GM21723 (cell line): Measurements from ENCODE around the gene DDI1.
"Not testable (repeated sequence)": the region's sequence is repeated elsewhere in the genome, so short reads cannot be mapped to it uniquely, and the experiment has no call there.

Source experiments
- ATAC-seq: cut with Tn5 transposase; IDR thresholded peaks from one replicate; pipeline ENCODE4 v1.9.1; 2021; ENCODE audit warnings: mild to moderate bottlenecking, moderate library complexity; ENCODE audit not compliant: unreplicated experiment

DDI1 gene

DNA sequence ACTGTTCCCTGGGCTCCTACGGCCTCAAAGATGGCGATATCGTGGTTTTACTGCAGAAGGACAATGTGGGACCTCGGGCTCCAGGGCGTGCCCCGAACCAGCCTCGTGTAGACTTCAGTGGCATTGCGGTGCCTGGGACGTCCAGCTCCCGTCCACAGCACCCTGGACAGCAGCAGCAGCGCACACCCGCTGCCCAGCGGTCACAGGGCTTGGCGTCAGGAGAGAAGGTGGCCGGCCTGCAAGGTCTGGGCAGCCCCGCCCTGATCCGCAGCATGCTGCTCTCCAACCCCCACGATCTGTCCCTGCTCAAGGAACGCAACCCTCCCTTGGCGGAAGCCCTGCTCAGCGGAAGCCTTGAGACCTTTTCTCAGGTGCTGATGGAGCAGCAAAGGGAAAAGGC, 555 bp downstream of the DDI1 start:
- no peak for ATAC-seq

DNA sequence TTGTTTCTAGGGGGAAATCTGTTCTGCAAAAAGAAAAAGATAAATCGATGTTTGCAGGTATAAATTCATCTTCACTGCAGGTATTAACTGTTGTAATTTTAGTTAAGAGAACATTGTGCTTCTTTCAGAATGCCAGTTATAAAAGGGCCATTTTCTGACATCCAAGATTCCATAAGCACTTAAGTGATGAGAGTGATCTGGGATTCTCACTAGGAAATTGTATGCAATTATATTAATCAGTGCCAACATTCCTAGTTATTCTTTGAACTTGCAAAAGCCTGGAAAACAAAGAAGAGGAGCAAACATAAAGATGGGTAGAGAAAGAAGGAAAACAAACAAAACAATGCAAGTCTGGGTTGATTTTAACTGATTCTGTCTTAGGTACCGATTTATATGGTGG, 5.4 kb downstream of the DDI1 start:
- ATAC-seq: no peak

DNA sequence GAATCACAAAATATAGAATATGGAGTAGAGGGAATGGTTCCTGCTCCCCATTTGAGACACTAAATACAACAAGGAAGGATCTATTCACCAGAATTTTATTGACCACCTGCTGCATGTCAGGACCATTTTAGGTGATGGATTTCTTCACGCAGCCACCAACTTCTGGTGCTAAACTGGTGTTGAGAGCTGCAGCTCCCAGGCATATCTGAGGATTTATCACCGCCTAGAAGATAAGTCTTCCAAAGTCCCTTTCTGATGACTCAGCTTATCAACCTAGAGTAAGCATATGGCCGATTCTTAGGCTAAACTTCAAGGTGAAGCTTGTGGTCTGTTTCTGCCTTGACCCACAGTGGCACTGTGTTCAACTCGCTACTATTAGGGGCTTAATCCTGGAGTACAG, 6.7 kb downstream of the DDI1 start:
- no peak for ATAC-seq

DNA sequence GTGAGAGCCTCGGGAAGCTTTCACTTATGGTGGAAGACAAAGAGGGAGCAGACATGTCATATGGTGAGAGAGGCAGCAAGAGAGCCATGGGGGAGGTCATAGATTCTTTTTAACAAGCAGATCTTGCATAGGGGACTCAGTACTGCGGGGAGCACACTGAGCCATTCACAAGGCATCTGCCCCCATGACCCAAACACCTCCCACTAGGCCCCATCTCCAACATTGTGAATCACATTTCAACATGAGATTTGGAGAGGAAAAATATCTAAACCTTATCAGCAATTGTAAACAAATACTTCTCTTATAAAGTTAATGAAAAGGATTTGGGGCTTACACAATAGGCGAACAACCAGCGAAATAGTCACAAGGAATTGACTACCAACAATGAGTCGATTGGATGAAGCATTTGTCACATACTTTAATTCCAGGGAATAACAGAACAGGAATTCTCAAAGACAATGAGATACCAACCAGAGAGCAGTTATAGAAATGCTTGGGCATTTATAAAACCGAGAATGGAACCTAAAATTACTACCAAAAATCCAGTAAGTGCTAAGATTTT, 7.3 kb downstream of the DDI1 start:
- ATAC-seq: no peak

DNA sequence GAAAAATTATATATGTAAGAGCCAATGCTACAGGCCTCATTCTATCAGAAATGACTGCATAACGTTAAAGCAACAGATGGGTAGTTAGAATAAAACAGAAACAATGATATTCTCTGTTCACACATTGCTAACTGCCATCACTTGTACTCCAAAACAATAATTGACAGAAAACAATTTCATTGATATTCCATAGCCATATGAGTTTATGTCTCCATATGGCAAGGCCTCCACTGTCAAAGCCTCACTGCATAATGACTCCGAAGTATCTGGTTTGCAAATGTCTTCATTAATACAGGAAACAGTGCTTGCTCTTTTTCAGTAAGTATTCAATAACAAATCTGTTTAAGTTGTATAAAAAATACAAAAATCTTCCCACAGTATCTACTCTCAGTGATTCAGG, 9.9 kb downstream of the DDI1 start:
- ATAC-seq: no peak

DNA sequence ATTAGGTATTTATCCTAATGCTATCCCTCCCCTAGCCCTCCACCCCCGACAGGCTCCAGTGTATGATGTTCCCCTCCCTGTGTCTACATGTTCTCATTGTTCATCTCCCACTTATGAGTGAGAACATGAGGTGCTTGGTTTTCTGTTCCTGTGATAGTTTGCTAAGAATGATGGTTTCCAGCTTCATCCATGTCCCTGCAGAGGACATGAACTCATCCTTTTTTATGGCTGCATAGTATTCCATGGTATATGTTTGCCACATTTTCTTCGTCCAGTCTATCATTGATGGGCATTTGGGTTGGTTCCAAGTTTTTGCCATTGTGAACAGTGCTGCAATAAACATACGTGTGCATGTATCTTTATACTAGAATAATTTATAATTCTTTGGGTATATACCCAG, 10.4 kb downstream of the DDI1 start:
- not testable (repeated sequence) for ATAC-seq

DNA sequence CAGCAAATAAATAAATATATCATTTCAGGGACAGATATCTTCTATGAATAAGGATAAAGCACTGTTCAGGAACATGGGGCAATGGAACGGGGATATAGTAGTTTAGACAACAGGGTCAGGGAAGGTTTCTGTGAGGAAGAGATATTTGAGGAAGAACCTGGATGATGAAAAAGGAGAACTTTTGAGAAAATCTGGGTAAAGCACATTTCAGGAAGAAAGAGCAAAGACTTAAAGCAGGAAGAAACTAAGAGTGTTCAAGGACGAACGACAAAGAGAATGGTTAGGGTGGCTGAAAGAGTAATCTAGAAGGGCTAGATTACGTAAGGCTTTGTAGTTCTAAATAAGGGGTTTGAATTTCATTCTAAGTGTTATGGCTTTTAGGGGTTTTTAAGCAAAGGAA, 12.7 kb downstream of the DDI1 start:
- ATAC-seq: no peak

DNA sequence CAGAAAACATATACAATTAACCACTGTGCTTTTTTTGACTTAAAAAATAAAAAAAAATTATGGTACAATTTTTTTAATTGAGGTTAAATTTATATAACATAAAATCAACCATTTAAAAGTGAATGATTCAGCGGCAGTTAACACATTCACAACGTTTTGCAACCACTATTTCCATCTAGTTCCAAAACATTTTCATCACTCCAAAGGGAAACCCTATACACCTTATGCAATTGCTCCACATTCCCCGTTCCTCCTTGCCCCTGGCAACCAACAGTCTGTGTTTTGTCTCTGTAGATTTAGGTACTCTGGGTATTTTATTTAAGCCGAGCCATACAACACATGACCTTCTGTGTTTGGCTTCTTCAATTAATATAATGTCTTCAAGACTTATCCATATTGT, 15.3 kb downstream of the DDI1 start:
- ATAC-seq: no peak

GRCh38 chr11:104053743-104054478, 17.5 kb downstream of the DDI1 start:
- no peak for ATAC-seq

DNA sequence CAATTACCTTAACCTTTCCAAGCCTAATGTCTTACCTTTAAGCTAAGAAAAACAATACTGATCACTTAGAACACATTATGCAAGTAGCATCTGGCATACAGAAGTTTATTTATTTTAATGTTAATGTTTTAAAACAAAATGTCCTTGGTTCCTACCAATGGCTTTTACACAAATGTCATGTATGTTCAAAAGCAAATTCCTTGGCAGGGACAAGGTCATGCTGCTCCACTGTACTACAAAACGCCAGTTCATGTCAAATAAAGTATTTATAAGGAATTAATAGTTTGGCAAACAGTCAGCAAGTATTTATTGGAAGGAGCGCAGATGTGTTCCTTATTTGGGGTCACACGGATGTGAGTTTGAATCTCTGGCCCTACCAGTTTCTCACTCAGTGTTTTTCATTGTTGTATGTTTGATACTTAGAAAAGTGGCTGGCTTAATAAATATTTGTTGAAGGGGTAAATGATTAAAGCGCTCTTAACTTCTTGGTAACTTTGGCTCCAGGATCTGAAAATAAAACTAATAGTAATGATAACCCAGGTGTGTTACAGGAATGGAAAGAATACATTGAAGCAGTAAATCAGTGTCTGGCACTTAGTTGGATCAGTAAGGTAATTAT, 18.6 kb downstream of the DDI1 start:
- no peak for ATAC-seq

DNA sequence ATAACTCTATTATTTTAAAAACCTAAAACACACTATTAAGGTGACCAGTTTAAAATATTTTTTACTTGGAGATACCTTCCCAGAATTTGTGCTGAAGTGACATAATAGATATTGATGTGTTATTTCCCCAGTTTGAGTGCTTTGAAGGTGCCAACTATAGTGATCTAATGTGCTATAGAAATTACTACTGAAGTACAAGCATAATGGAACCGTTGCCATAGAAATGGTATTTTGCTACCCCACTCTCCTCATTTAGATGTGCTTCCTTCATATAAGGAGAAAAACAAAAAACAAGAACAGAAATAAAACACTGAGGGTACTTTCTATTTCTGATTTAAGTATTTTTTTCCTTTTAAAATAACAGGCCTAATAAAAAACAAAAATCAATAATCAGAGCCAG, 19.2 kb downstream of the DDI1 start:
- no peak for ATAC-seq

GRCh38 chr11:104057908-104058307, 21.5 kb downstream of the DDI1 start:
- no peak for ATAC-seq

- ATAC-seq: no peak
Measured at GRCh38 chr11:104058680-104059079, 22.2 kb downstream of the DDI1 start.

GRCh38 chr11:104060004-104060794, 23.8 kb downstream of the DDI1 start:
- no peak for ATAC-seq

- ATAC-seq: peak; percentile 61
Measured at GRCh38 chr11:104060820-104061219, 24.4 kb downstream of the DDI1 start.

DNA sequence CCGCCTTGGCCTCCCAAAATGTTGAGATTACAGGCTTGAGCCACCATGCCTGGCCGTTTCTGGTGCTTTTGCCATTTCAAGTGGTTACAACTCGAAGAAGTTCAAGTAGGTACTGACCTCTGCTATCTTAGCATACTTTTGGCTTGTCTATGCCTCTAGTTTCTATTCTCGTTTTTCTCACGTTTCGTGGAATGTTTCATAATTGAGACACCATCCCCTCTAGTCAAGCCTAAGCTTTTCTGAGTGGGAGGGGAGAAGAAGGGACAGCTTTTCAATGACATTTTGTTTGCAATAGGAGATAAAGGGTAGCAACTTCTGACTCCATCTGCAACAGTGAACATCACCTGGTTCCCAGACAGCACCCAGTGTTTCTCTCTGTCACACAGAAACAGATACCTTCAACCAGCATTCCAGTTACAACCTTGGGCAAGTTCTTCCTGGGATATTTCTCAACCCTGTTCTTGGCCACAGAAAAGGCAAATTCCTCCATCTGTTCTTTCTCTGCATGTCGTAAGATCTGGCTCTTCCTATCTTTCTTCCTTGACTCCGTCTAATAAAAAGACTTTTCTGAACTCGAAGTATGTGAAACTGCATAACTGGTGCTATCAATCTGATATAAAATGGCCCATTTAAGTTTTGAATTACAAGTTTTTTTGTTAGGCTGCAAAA, 25.5 kb downstream of the DDI1 start:
- ATAC-seq: no peak

GRCh38 chr11:104064034-104064630, 27.7 kb downstream of the DDI1 start:
- no peak for ATAC-seq

- ATAC-seq: no peak
Measured at GRCh38 chr11:104067534-104067933, 31.1 kb downstream of the DDI1 start.

- peak; percentile 81 for ATAC-seq
Measured at GRCh38 chr11:104073950-104074705, 37.7 kb downstream of the DDI1 start.

DNA sequence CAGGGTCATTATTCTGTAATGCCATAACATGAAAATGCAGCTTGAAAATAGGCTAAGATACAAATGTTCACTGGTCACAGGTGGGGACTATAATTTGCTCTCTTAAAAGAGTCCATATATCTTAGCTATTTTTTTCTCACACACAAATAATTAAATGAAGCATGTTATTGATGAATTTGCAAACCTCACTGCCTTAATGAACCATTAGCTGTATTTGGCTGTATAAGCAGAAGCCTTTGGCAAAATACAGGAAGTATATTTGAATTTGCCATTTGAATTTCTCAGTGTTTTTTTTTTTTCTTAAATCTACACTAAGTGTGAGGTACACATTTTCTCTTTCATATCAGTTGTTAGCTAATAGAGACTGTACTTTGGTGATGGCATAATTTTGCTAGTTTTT, 38.7 kb downstream of the DDI1 start:
- ATAC-seq: no peak
